GM18907 (cell line): ENCODE data around the gene OR8D2.

ENCODE experiments used
- ATAC-seq: cut with Tn5 transposase; IDR thresholded peaks from one replicate; pipeline ENCODE4 v1.9.1; 2021; ENCODE audit warnings: mild to moderate bottlenecking, moderate library complexity; ENCODE audit not compliant: unreplicated experiment

The OR8D2 gene, protein sequence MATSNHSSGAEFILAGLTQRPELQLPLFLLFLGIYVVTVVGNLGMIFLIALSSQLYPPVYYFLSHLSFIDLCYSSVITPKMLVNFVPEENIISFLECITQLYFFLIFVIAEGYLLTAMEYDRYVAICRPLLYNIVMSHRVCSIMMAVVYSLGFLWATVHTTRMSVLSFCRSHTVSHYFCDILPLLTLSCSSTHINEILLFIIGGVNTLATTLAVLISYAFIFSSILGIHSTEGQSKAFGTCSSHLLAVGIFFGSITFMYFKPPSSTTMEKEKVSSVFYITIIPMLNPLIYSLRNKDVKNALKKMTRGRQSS

DNA sequence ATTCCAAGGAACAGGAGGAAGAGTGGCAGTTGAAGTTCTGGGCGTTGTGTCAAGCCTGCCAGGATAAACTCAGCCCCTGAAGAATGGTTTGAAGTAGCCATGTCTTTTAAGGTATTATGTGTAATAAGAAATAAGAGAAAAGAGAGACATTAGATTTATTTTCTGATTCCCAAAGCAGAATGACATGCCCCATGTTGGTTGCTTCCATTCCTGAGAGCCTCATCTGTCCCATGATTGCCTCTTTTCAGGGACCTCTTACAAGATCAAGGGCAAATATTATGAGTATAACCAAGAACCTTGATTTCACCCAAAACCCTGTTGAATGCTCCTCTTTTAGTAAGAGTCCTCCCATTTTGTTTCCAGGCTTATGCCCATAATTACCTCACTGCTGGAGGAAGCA lies at the start of gene OR8D2:
Gene OR8D2 (minus strand): TSS at position 101 of the 400 bp plus-strand sequence. CDS start 0 bp downstream, at position 101.
- no peak for ATAC-seq

DNA sequence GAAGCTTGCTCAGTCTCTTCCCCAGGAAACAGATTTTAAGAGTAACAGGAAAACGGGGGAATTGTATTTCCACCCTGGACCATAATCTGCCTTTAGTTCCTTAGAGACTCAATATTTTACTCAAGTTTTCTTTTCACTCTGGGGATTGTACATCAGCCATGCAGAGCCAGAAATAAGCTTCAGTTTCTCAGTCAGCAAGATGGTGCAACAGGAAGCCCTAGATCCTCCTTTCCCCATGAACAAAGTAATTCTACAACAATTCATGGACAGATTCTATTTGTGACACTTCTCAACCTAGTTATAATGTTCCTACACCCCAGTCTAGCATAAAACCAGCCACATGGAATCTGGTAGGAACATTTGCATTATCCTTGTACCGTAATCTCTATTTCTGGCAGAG lies 39.6 kb upstream of the OR8D2 start:
- ATAC-seq: no peak

DNA sequence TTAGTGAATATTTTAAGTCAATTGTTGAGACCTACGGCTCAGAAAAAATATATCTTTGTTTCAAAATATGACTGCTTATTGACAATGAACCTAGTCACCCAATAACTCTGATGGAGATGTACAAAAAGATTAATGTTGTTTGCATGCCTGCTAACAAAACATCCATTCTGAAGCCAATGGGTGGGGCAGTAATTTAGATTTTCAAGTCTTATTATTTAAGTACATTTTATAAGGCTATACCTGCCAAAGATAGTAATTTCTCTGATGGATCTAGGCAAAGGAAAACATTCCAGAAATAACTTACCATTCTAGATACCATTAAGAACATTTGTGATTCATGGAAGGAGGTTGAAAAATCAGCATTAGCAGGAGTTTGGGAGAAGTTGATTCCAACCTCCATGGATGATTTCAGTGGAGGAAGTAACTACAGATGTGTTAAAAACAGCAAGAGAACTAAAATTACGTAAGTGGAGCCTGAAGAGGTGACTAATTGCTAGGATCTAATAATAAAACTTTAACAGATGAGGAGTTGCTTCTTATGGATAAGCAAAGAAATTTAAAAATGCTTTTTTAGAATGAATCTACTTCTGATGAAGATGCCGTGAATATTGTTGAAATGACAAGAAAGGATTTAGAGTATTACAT lies 26.4 kb upstream of the OR8D2 start:
- no peak for ATAC-seq

DNA sequence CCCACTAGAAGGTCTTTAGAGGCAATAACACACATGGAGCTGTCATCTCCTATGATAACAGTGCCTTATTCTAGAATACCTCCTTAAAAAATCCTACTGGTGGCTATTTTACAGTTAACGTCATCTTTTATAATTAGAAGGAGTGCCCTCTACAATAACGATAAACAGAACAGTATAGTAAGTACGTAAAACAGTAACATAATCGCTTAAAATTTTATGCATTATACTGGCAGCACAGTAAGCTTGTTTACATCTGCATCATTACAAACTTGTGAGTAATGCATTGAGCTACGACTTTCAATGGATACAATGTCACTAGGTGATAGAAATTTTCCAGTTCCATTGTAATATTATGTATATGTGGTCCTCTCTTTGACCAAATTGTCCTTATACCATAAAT lies 24.3 kb upstream of the OR8D2 start:
- ATAC-seq: no peak

DNA sequence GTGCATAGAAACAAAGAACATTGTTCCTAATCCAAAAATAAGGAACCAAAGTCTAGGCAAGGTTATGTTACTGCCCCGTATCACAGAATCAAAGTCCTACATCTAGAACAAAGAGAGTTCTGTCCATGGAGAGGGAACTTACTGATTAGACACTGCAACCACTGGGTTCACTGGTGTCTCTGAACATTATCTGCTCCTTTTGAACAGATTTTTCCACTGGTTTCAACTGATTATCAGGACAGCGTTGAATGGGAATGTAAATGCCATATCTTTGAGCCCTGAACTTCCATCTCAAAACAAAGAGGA lies 20.1 kb upstream of the OR8D2 start:
- no peak for ATAC-seq

DNA sequence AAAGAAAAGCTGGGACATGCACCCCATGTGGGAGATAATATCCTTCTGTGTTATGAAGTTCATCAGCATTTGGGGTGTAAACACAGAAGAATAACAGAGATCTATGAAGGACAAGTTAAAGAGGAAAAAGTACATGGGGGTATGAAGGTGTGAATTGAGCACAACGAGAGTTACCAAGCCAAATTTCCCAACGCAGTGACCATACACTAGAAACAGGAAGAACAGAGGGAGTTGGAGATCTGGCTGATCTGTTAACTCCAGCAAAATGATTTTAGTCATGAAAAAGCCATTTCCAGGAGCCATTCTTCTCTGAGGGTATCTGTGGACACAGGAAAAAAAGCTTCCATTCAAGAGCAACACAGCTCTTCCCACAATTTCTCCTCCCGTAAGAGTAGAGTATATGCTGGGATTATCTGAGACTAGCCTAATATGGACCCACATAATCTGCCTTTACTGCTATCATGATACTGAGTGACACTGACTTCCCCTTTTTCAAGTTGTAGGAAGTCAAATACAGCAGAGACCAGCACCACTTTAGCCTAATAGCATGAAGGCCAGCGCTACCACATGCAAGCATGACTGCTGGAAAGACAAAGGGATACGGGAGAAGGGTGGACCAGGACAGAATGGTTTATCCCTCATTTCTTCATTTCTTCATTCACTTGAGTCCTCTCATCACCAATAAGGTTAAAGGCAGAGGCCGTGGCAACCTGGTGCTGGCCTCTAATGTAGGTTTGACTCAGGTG lies 19.6 kb upstream of the OR8D2 start:
- no peak for ATAC-seq

DNA sequence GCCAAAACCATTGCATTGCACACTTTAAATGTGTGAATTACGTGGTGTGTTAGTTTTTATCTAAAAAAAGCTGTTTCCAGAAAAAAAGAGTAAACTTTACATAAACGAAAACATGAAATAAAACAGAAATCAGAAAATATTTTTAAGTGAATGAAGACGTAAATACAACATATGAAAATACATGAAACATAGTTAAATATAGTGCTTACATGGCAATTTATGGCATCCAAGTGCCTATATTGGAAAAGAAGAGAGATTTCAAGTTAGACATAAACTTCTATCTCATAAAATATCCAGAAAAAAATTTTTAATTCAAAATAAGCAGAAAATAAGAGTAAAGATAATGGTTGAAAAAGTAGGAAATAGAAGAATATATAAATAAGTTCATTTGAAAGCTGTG lies 11.9 kb upstream of the OR8D2 start:
- no peak for ATAC-seq

DNA sequence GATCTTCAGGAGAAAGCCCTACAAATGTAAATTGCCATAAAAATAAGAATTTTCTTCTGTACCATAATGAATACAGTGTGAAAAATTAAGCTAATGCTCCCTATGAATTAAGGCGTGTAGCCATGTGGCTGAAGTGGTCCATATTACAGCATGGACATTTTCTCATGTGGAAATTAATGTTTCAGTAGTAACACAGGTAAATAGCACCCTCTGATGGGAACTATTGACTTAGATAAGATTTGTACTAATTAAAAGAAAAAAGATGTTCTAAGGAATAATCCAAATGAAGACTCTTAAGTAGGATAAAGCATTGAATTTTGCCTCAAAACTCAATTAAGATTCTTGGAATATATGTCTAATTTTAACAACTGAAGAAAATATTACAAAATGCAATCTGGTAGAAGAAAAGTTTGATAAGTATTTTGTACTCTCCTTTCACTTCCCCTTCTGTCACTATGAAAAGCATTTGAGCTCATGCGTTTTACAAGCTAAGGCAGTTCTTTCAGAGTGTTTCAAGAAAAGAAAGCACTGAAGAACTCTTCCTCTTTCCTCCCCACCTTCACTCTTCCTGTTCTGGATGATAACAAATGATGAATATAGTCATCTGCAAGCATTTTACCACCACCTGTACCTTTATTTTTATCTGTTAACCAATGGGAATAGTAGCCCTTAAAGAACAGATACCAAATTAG lies 9.9 kb upstream of the OR8D2 start:
- peak; percentile 51 for ATAC-seq

DNA sequence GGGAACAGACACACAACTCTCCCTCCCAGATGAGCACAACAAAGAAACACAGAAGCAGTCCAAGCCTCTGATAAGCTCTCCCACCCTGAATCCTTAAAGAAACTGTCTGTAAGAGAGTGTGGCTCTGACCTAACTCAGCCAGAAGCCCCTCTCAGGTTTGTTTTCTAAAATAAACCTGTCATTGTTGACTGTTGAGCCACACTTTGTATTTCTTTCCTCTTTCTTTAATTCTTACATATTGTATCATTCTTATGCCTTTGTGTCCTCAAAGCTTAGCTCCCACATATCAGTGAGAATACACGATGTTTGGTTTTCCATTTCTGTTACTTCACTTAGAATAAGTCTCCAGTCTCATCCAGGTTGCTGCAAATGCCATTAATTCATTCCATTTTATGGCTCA lies 7.8 kb upstream of the OR8D2 start:
- ATAC-seq: no peak

DNA sequence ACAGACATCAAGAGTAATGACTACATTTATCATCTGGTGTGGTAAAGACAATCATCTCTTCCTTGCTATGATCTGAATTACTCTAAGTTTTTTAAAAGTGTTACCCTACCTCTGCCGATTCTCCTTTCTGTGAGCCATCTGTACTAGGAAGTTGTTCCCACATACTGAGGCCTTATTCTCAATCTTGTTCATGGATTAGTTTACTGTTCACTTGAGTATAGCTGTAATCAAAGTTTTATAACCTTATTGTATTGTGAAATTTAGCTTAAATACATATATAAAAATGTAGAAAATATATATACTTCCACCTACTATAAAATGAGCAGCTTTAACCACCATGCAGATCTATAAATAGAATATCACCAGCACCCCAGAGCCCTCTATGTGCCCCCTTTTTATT lies 2.4 kb upstream of the OR8D2 start:
- no peak for ATAC-seq

DNA sequence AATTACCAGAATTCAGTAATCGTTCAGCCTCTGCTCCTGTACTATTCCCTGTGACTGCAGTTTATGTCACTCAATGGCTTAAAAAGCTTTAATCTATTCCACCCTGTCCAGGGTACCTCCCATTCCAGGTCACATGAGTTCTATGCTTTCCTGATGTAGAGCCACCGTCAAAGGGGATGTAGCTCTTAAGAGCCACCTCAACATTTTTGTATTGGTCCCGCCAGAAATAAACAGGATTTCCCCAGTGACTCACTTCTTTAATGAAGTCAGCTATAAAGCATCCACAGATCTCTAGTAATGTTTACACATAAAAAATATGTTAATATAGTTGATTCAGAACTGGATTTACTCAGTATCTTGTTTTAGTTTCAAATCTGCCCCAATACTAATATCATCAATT lies 4.9 kb downstream of the OR8D2 start:
- no peak for ATAC-seq

DNA sequence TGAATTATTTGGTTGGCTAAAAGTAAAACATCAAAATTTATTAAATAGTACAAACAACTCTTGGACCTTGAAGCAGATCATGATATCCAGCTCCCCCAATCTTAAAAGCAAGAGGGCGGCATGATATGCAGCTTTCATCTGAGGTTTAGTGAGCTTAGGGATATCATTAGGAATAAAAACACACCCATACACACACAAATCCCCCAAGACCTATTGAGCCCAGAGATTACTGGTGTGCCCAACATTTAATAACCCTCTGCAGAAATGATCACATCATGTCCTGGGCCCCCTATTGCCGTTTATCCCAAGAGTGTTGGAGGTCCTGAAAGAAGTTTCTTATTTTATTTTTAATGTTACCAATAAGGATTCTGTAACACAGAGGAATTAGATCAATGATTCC lies 6.1 kb downstream of the OR8D2 start, which contains the start of gene OR8D1:
Gene OR8D1 (minus strand): TSS at position 101 of the 400 bp plus-strand sequence. CDS start 3,183 bp downstream, outside the sequence.
- no peak for ATAC-seq

DNA sequence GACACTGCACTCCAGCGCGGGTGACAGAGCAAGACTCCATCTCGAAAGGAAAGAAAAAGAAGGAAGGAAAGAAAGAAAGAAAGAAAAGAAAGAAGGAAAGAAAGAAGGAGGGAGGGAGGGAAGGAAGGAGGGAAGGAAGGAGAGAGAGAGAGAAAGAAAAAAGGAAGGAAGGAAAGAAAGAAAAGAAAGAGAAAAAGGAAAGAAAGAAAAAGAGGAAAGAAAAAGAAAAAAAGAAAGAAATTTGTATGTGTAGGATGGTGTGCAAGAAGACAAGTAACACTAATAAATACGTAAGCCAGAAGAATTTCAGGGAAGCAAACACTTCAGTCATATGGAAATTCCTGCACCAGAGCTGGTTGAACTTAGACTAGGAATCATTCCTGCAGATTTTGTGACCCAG lies 6.9 kb downstream of the OR8D2 start:
- no peak for ATAC-seq

DNA sequence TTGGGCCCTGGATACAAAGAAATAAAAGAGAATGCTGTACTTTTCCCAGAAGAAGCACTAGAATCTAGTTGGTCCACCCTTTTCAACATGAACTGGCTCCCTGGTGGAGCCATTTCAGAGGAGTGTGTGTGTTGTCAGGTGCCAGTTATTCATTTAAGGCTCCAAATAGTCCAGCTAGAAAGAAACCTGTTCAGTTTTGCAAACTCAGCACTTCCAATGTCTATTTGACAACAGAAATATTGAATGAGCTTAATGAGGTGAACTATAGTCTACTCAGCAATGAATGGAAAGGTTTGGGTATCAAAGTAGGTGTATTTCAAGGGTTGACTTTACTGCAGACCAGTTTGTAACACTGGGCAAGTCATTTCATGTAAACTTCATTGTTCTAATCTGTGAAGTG lies 8.3 kb downstream of the OR8D2 start:
- no peak for ATAC-seq

DNA sequence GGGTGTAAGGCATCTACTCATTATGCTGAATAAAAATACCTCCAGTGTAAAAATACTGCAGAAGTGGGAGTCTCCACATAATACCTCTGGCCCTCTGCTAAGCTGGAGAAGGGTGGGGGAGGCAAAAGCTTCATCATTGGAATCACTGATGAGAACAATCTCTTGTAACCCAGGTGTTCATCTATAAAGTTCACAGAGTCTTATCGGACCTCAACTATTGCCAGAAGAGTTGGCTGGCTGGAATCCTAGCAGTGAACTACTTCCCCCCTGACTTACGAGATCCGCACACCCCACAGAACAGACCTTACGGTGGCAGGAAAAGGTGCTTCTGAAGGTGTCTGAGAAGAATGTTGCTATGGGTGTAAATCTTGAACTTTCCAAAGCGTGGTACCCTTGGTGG lies 8.7 kb downstream of the OR8D2 start:
- ATAC-seq: no peak

DNA sequence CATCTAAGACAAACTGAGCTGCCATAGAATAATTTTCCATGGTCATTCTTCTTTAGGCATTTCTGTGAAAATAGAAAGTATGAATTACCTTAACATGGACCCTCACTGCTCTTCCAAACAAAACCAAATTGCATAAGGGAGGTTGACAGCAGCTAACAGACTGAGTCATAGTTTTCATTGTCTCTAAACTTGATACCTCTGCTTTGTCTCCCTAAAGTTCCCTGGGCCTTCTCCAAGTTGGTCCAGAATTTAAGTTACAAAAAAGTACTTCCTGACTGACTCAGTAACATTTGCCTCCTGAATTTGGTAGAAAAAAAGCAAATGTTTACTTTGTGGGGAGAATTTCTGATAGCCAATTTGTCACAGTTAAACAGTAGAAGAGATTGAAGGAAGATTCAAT lies 9.3 kb downstream of the OR8D2 start:
- no peak for ATAC-seq

DNA sequence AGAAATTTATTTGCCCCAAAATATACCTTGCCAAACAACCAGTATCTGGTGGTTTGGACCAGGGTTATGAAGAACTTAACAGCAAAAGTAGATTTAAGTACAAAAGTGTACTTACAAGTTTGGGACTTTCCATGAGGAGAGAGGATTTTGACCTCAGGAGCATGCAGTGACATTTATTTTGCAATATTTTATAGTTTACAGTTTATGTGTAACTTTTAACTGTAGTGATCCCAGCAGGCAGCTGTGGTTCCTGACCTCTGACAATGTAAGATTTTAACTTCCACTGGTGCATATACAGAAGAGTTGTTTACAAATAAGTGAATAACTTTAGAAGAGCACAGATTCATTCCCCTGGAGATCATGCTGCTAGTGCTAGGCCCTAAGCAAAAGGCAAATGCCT lies 12.9 kb downstream of the OR8D2 start:
- ATAC-seq: no peak

DNA sequence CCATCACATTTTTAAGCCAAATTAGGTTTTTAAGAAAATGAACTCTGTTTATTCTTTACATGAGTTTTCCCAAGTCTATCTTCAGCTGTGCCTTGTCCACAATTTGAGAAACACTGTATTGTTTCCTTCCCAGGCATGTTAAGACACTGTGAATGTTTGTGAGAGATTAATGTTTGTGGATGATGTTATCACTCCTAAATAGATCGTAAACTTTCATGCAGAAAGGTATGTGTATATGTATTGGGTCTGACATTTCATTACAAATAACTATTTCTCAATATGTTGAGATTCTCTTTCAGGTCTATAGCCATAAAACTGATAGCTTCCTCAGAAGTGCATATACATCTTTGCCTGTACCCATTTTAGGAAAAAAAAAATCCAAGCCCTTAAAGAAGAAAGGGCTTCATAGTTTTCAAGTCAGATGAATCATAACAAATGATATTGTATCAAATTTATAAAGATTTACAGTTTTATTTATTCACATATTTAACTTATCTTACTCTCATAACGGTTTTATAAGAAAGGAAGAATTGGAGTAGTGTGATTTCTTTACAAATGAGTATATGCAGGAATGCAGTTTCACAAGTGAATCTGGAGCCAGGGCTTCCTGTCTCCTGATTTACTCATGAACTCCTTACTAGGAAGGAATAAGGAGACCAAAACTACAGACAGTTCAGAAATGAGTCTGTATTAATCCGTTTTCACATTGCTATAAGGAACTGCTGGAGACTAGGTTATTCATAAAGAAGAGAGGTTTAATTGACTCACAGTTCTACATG lies 17.5 kb downstream of the OR8D2 start:
- no peak for ATAC-seq

DNA sequence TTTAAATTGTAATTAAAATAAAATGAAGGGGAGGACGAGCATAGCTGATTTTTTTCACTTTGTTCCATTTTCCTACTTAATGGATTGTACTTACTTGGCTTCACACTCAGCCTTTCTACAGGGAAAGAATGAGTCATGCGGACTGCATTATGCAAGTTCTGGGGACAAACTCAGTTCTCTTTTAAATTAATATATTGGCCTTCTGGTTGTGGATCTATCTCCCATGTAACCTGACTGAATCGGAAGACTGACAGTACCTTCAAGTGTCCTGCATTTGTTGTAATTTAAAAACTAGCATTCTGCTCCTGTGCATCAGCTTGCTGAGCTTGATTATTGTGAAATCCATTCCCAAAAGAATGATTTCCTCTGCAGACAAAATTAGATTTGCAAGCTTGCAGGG lies 18.4 kb downstream of the OR8D2 start:
- ATAC-seq: no peak

DNA sequence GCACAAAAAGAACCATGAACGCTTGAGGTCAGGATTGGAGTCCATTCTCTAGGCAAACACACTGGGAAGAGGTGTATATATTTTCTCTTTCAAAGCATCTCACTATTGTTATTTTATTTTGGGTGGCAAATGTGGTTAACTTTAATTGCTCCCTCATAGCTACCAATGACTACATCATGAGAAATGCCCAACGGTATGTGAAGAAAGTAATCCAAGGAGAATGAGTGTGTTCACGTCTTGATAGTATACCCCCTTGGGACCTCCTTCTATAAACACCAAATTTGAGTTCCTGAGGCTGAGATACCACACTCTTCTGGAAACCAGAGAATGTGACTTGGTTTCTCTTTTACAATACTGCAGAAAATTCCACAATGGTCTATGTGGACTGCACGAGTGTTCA lies 22.1 kb downstream of the OR8D2 start:
- ATAC-seq: no peak

DNA sequence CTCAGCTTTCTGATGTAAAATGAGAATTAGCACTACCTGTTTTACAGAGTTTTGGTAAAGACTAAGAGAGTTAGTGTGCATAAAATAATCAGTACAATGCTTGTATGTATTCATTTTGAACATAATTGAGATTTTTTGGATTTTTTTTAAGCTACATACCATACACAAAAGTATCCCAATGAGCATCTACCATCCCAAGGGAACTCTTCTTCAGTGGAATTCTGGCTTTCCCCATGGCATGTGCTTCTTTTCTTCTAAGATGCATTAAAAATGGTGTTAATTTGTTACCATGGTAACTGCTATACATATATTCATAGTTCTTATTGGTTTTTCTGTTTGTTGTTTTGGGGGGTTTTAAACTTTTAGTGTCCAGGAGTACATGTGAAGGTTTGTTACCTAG lies 24.0 kb downstream of the OR8D2 start:
- no peak for ATAC-seq
